Measurements from ENCODE around the gene CHN2. TPM values are rescaled to one million over a fixed set of nuclear protein-coding genes. Genes with fewer than 3 reads are reported as not detected.

CHN2 gene
- polyA plus RNA-seq, 1 of the 3 experiments (the other 2 are of a cell fraction), result 0.02 TPM

- H2AFZ ChIP-seq (ENCODE audit: low read depth), result no peak overlapping the region
These were observed 292.8 kb downstream of the CHN2 start for GRCh38 chr7:29487424-29487823.

More at GRCh38 chr7:29487424-29487823, 292.8 kb downstream of the CHN2 start:
- Histone ChIP-seq H3F3A (replicated peaks; ENCODE audit: insufficient read depth) (peaks cover 29% of the 10 kb centered on the region), H3K4me2 (peak overlapping the region; percentile 30; the same call in 1 of the 2 replicates), H3K9me3 (no peaks in the 10 kb centered on the region), H3K36me3 (replicated peaks in 1 of 2; ENCODE audit: control insufficient read depth in 1 of 2, insufficient read depth in 2 of 2, low read length in 1 of 2) (no peaks in the 10 kb centered on the region), H3K4me1 (ENCODE audit: control insufficient read depth in 1 of 2, insufficient read depth in 2 of 2, low read depth in 1 of 2, low read length in 1 of 2) (peaks cover 17 to 23% of the 10 kb centered on the region in 2 experiments), H3K27me3 (ENCODE audit: insufficient read depth) (no peaks in the 10 kb centered on the region), H3K79me2 (ENCODE audit: insufficient read depth) (no peaks in the 10 kb centered on the region), H3K9ac (no peak overlapping the region), H3K4me3 (ENCODE audit: low read depth in 2 of 2, low read length in 1 of 2) (no peak overlapping the region), H4K20me1 (ENCODE audit: insufficient read depth) (no peaks in the 10 kb centered on the region), H3K9me2 (no peaks in the 10 kb centered on the region), H3K27ac (ENCODE audit: low read depth in 2 of 2, low read length in 1 of 2) (peak overlapping the region in 1 of 2 experiments; percentile 91; a peak in 1 of 4 replicates)
- no peak for TF ChIP-seq GABPA (IDR thresholded peaks at IDR 0.05; ENCODE audit: low read depth)
- no peak for TF ChIP-seq NFIC (IDR thresholded peaks at IDR 0.05; ENCODE audit: borderline replicate concordance)
- TF ChIP-seq GATA2 (CRISPR knock-in tag; IDR thresholded peaks at IDR 0.05), result no peak
- TF ChIP-seq RCOR1 (IDR thresholded peaks at IDR 0.05; ENCODE audit: low read length), result no peak
- no peak for TF ChIP-seq NRF1 (IDR thresholded peaks at IDR 0.05; ENCODE audit: low read depth, low read length)
- TF ChIP-seq RFX5 (IDR thresholded peaks at IDR 0.05; ENCODE audit: low read length), result no peak
- no peak for TF ChIP-seq YY1 (IDR thresholded peaks at IDR 0.05; ENCODE audit: low read depth)
- no peak for TF ChIP-seq SIN3A (IDR thresholded peaks at IDR 0.05; ENCODE audit: borderline replicate concordance, low read depth, low read length)
- TF ChIP-seq POLR2AphosphoS5 (IDR thresholded peaks at IDR 0.05; ENCODE audit: low read depth, low read length), result no peak
- no peak for TF ChIP-seq PBX3 (IDR thresholded peaks at IDR 0.05)
- TF ChIP-seq MEF2A (IDR thresholded peaks at IDR 0.05; ENCODE audit: borderline replicate concordance, low read depth), result no peak
- no peak for TF ChIP-seq JUND (IDR thresholded peaks at IDR 0.05)
- no peak for TF ChIP-seq MXI1 (IDR thresholded peaks at IDR 0.05; ENCODE audit: low read depth, low read length)
- TF ChIP-seq USF2 (IDR thresholded peaks at IDR 0.05; ENCODE audit: borderline replicate concordance, low read depth, low read length), result no peak
- TF ChIP-seq ELF1 (IDR thresholded peaks at IDR 0.05), result no peak
- no peak for TF ChIP-seq CTCF (IDR thresholded peaks at IDR 0.05)
- TF ChIP-seq FOSL2 (IDR thresholded peaks at IDR 0.05; ENCODE audit: borderline replicate concordance, low read depth), result no peak
- DNase-seq, result no peak
- 70% methylated on average over 2 of the region's 2 CpGs for WGBS (ENCODE audit: low lambda C conversion rate)
- ChIA-PET CTCF (interaction anchor here (1.4 to 1.5 kb wide), 2 partner anchors 9 to 560 kb away, joined by 3 to 4 read pairs; no protein-coding TSS in a partner anchor), POLR2A (interaction anchor here (1.6 kb wide), 1 partner anchor 21 kb away, joined by 3 read pairs; no protein-coding TSS in a partner anchor)
